ENCODE measurements around the gene B3GNT7.
"Not testable (repeated sequence)": the region's sequence is repeated elsewhere in the genome, so short reads cannot be mapped to it uniquely, and the experiment has no call there.

- 0 out of 2 replicates have a peak, but pooled peaks have one; percentile 5 for TF ChIP-seq CTCF (IDR thresholded peaks at IDR 0.05; ENCODE audit: low read length)
- TF ChIP-seq EZH2 (optimal IDR thresholded peaks at IDR 0.05; ENCODE audit: low read depth, low read length) = not testable (repeated sequence)
Measured at GRCh38 chr2:231400681-231401080, 5.2 kb downstream of the B3GNT7 start.
